ENCODE results near the gene ALPK3.

The ALPK3 gene

DNA sequence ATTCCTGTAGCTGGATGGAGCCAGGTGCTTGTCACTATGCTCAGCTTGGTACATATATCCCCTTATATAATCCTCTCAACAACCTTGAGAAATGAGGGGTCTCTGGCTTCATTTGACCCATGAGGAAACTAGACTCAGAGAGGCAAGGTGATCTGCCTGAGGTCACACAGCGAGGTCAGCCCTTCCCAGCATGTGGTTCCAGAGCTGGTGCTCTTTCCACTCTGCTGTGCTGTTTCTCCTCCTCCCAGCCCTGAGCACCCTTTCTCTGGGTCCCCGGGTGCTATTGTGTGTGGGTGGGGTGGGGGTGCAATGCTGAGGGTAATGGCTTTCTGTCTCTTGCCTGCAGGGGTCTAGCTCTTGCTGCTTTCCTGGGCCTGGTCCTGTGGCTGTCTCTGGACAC is 86.6 kb downstream of the ALPK3 start:
- no peaks in the 10 kb centered on the region for H3K27me3 ChIP-seq (ENCODE audit: control insufficient read depth, insufficient read depth, low read length)
- no peak overlapping the region for H3K4me3 ChIP-seq (ENCODE audit: low read depth, low read length)
- H3K36me3 ChIP-seq (ENCODE audit: control insufficient read depth, insufficient read depth, low read length): no peaks in the 10 kb centered on the region
- no peak overlapping the region for H3K9ac ChIP-seq (ENCODE audit: low read length)
- H3K27ac ChIP-seq (ENCODE audit: low read depth, low read length): no peak overlapping the region
- no peaks in the 10 kb centered on the region for H3K9me3 ChIP-seq (ENCODE audit: control insufficient read depth, insufficient read depth, low read depth, low read length)
- peaks cover 5% of the 10 kb centered on the region; the same call in 1 of the 2 replicates for H3K4me1 ChIP-seq (ENCODE audit: control insufficient read depth, insufficient read depth, low read length)

DNA sequence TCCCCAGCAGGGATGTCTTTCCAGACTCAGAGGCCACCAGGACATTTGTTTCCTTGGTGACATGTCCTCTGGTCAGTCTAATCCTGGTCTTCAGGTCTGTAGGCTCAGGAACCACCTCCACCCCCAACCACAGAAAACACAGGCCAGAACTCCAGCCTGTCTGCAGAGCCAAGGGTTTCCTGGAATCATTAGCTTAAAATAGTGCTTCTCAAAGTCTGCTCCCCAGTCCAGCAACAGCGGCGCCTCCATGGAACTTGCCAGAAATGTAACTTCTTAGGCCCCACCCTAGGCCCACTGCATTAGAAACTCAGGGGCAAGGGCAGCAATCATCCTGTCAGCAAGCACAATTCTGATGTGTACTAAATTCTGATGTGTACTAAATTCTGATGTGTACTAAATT is 87.3 kb downstream of the ALPK3 start:
- H3K27me3 ChIP-seq (ENCODE audit: control insufficient read depth, insufficient read depth, low read length): no peaks in the 10 kb centered on the region
- H3K27ac ChIP-seq (ENCODE audit: low read depth, low read length): no peak overlapping the region
- H3K36me3 ChIP-seq (ENCODE audit: control insufficient read depth, insufficient read depth, low read length): no peaks in the 10 kb centered on the region
- no peak overlapping the region for H3K4me3 ChIP-seq (ENCODE audit: low read depth, low read length)
- peaks cover 8% of the 10 kb centered on the region; the same call in 1 of the 2 replicates for H3K4me1 ChIP-seq (ENCODE audit: control insufficient read depth, insufficient read depth, low read length)
- H3K9me3 ChIP-seq (ENCODE audit: control insufficient read depth, insufficient read depth, low read depth, low read length): no peaks in the 10 kb centered on the region
- no peak overlapping the region for H3K9ac ChIP-seq (ENCODE audit: low read length)

DNA sequence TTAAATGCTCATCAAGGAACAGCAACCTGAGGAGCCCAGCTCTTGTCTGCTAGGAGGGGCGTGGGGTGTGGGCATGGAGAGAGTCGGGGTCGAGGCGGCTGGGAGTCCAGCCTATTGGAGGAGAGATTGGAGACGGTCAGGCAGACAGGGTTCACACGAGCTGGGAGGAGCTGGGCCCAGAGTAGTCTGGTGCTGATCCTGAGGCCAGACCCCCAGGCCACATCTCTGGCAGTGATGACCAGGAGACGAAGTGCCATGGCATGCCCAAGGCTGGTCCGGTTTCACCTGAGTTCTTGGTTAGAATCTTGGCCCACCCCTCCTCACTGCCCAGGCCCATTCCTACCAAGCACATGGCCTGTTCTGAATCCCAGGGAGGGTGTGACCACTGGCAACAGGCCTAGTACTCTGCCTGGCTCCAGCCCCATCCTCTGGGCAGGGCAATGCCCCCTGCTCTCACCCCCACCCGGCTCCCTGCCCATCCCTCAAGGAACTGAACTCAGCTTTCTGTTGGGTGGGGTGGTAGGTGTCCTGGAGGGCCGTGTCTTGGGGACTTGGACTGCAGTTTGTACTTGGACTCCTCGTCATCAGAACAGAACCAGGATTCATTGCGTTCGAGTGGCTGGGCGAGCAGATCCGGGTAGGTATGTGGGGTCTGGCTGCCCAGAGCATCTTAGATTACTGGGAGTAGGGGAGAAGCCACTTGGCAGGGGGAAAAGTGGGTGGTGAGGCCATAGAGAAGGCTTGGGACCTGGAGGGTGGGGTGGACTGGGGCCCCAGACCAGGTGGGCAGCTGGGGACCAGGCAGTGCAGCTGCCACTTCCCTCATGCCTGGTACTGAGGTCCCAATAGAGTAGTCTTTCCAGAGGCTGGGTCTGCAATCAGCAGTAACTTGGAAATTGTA is 88.1 kb downstream of the ALPK3 start:
- no peak overlapping the region for H3K4me3 ChIP-seq (ENCODE audit: low read depth, low read length)
- no peaks in the 10 kb centered on the region for H3K36me3 ChIP-seq (ENCODE audit: control insufficient read depth, insufficient read depth, low read length)
- H3K27me3 ChIP-seq (ENCODE audit: control insufficient read depth, insufficient read depth, low read length): no peaks in the 10 kb centered on the region
- H3K4me1 ChIP-seq (ENCODE audit: control insufficient read depth, insufficient read depth, low read length): peaks cover 8% of the 10 kb centered on the region; the same call in 1 of the 2 replicates
- no peak overlapping the region for H3K9ac ChIP-seq (ENCODE audit: low read length)
- no peaks in the 10 kb centered on the region for H3K9me3 ChIP-seq (ENCODE audit: control insufficient read depth, insufficient read depth, low read depth, low read length)
- no peak overlapping the region for H3K27ac ChIP-seq (ENCODE audit: low read depth, low read length)

DNA sequence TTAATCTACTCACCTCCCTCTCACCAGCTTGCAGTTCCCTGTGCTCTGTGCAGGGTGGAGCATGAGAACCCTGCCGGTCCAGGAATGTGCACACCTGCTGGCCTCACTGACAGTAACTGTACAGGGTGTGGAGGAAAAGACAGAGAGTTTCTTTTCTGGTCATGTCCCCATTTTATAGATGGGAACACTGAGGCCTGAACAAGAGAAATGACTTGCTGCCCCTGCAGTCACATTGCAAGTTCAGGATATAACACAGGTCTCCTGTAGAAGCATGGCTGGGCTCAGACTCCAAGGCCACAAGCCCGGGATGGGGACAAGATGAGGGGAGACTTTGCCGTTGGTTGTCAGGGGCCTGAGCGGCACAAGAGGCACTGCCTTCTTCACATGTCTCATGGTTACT is 90.6 kb downstream of the ALPK3 start:
- Histone ChIP-seq H3K9me3 (ENCODE audit: control insufficient read depth, insufficient read depth, low read depth, low read length) (no peaks in the 10 kb centered on the region), H3K9ac (ENCODE audit: low read length) (no peak overlapping the region), H3K27me3 (ENCODE audit: control insufficient read depth, insufficient read depth, low read length) (no peaks in the 10 kb centered on the region), H3K27ac (ENCODE audit: low read depth, low read length) (no peak overlapping the region), H3K4me1 (ENCODE audit: control insufficient read depth, insufficient read depth, low read length) (peaks cover 8% of the 10 kb centered on the region; the same call in 1 of the 2 replicates), H3K36me3 (ENCODE audit: control insufficient read depth, insufficient read depth, low read length) (no peaks in the 10 kb centered on the region), H3K4me3 (ENCODE audit: low read depth, low read length) (no peak overlapping the region)

DNA sequence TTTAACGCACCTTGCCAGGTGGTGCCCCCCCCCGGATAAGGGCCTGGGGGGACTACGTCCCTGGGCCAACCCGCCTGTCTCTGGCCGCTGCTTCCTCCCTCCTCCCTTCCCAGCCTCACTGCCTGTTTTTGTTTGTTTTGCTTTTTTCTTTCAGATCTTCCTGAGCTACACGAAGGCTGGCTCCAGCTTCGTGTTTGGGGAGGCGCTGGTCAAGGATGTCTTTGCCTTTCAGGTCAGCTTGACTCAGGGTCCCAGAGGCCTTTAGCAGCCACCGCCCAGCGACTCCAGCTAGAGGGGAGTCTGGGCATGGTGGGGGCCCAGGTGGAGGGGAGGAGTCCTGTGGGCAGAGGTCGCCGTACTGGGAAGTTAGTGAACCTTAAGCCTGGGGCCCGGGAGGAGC is 91.4 kb downstream of the ALPK3 start:
- no peak overlapping the region for H3K9ac ChIP-seq (ENCODE audit: low read length)

DNA sequence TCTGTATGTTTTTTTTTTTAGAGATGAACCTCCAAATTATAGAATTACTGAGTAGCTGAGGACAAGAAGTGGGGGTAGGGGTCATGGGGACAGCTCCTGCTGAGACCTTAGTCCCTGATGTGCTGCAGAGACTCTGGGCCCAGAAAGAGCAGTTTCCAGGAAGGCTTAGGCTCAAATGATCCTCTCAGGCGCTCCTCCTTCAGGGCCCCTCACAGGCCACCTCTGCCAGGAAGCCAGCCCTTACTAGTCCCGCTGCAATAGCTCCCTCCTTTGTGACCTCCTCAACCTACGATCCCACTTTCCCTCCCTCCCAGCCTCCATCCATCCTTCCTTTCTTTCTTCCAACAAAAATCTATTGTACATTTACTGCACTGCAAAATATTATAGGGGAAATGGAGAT is 91.9 kb downstream of the ALPK3 start:
- no peaks in the 10 kb centered on the region for H3K9me3 ChIP-seq (ENCODE audit: control insufficient read depth, insufficient read depth, low read depth, low read length)
- H3K27me3 ChIP-seq (ENCODE audit: control insufficient read depth, insufficient read depth, low read length): no peaks in the 10 kb centered on the region
- H3K27ac ChIP-seq (ENCODE audit: low read depth, low read length): no peak overlapping the region
- H3K9ac ChIP-seq (ENCODE audit: low read length): no peak overlapping the region
- H3K36me3 ChIP-seq (ENCODE audit: control insufficient read depth, insufficient read depth, low read length): no peaks in the 10 kb centered on the region
- H3K4me1 ChIP-seq (ENCODE audit: control insufficient read depth, insufficient read depth, low read length): peaks cover 8% of the 10 kb centered on the region; the same call in 1 of the 2 replicates
- H3K4me3 ChIP-seq (ENCODE audit: low read depth, low read length): no peak overlapping the region

More for the DNA sequence above, 91.4 kb downstream of the ALPK3 start:
- H3K27me3 ChIP-seq (ENCODE audit: control insufficient read depth, insufficient read depth, low read length): no peaks in the 10 kb centered on the region
- peaks cover 8% of the 10 kb centered on the region; the same call in 1 of the 2 replicates for H3K4me1 ChIP-seq (ENCODE audit: control insufficient read depth, insufficient read depth, low read length)
- H3K36me3 ChIP-seq (ENCODE audit: control insufficient read depth, insufficient read depth, low read length): no peaks in the 10 kb centered on the region
- no peak overlapping the region for H3K27ac ChIP-seq (ENCODE audit: low read depth, low read length)
- no peak overlapping the region for H3K4me3 ChIP-seq (ENCODE audit: low read depth, low read length)
- no peaks in the 10 kb centered on the region for H3K9me3 ChIP-seq (ENCODE audit: control insufficient read depth, insufficient read depth, low read depth, low read length)

DNA sequence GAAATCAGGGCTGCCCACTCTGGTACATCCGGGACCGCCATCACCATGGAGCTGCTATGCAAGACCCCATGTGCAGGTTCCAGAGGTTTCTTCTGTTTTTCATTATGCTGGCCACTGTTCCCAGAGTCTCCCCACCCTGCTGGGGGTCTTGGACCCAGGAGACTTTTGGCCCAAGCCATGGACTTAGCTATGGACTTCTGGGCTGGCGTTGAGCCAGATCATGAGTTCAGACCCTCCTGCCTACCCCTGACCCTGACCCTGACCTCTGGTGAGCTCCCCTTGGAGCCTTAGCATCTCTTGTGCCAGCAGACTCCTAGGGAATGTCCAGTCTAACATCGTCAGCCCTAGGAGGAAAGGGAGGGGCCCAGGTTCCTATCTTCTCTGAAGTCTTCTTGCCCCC is 92.6 kb downstream of the ALPK3 start:
- H3K4me1 ChIP-seq (ENCODE audit: control insufficient read depth, insufficient read depth, low read length): peaks cover 13% of the 10 kb centered on the region; the same call in 1 of the 2 replicates
- H3K27ac ChIP-seq (ENCODE audit: low read depth, low read length): no peak overlapping the region
- H3K9me3 ChIP-seq (ENCODE audit: control insufficient read depth, insufficient read depth, low read depth, low read length): no peaks in the 10 kb centered on the region
- no peak overlapping the region for H3K9ac ChIP-seq (ENCODE audit: low read length)
- no peak overlapping the region for H3K4me3 ChIP-seq (ENCODE audit: low read depth, low read length)
- H3K27me3 ChIP-seq (ENCODE audit: control insufficient read depth, insufficient read depth, low read length): no peaks in the 10 kb centered on the region
- no peaks in the 10 kb centered on the region for H3K36me3 ChIP-seq (ENCODE audit: control insufficient read depth, insufficient read depth, low read length)

DNA sequence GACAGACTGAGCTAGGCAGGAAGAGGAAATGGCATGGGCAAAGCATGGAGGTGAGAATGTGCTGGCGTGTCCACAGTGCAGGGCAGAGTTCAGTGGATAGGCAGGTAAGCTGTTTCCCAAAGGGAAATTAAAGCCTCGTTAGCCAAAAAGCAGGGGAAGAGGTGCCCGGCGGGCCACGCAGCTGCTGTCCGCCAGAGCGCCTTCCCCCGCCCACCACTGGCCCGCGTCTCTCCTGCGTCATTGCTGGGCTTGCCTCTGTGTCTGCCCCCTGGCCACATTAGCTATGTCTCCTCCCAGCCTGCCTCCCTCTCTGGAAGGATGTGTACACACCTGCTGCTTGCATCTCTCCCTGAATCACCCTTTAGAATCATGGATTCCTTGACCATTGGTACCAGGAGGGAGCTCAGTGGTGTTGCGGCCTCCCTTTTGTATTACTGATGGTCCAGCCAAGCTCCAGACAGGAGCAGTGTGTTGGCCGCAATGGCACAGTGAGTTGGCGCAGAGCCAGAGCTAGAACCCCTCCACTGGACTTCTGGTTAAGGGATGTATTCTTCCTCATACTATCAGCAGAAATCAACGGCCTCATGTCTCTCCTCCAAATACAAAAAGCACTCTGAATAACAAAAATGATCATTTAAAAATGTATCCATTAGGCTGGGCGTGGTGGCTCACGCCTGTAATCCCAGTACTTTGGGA is 93.9 kb downstream of the ALPK3 start:
- no peak overlapping the region for H3K27ac ChIP-seq (ENCODE audit: low read depth, low read length)
- H3K27me3 ChIP-seq (ENCODE audit: control insufficient read depth, insufficient read depth, low read length): no peaks in the 10 kb centered on the region
- no peak overlapping the region for H3K4me3 ChIP-seq (ENCODE audit: low read depth, low read length)
- peaks cover 21% of the 10 kb centered on the region for H3K4me1 ChIP-seq (ENCODE audit: control insufficient read depth, insufficient read depth, low read length)
- H3K9me3 ChIP-seq (ENCODE audit: control insufficient read depth, insufficient read depth, low read depth, low read length): no peaks in the 10 kb centered on the region
- H3K9ac ChIP-seq (ENCODE audit: low read length): no peak overlapping the region
- no peaks in the 10 kb centered on the region for H3K36me3 ChIP-seq (ENCODE audit: control insufficient read depth, insufficient read depth, low read length)

DNA sequence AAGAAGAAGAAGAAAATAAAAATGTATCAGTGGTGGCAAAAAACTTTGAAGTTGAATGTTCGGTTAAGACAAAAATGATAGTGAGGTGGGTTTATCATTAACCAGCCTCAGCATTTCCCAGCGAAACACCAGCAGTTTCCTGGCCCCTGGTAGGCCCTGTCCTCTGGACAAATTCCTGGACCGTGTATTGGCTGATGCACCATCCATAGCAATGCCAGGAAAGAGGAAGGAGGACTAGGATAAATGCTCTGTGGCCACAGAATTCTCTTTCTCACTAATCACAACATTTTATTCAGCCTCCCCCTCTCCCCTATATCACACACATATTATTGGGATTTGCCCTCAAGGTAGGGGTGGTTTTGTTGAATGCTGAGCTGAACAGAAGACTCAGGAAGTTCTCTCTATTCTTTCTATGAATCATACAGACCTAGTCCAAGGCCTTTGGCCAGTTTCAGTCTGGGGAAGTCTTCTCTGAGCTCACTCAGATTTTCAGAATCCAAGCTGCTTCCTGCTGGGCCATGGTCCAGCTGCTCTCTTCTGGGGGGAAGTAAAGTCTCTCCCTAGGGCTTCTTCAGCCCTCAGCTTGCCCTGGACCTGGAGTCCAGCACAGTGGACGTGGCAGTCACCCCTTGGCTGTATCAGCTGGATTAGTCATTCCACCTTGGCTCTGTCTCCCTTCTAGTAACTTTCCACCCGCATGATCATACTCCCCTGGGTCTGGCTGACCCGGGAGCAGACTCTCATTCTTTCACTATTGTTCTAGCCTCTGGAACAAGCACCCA is 94.9 kb downstream of the ALPK3 start:
- H3K27me3 ChIP-seq (ENCODE audit: control insufficient read depth, insufficient read depth, low read length): no peaks in the 10 kb centered on the region
- H3K27ac ChIP-seq (ENCODE audit: low read depth, low read length): no peak overlapping the region
- no peak overlapping the region for H3K9ac ChIP-seq (ENCODE audit: low read length)
- no peaks in the 10 kb centered on the region for H3K36me3 ChIP-seq (ENCODE audit: control insufficient read depth, insufficient read depth, low read length)
- H3K9me3 ChIP-seq (ENCODE audit: control insufficient read depth, insufficient read depth, low read depth, low read length): no peaks in the 10 kb centered on the region
- H3K4me1 ChIP-seq (ENCODE audit: control insufficient read depth, insufficient read depth, low read length): peaks cover 21% of the 10 kb centered on the region
- H3K4me3 ChIP-seq (ENCODE audit: low read depth, low read length): no peak overlapping the region

DNA sequence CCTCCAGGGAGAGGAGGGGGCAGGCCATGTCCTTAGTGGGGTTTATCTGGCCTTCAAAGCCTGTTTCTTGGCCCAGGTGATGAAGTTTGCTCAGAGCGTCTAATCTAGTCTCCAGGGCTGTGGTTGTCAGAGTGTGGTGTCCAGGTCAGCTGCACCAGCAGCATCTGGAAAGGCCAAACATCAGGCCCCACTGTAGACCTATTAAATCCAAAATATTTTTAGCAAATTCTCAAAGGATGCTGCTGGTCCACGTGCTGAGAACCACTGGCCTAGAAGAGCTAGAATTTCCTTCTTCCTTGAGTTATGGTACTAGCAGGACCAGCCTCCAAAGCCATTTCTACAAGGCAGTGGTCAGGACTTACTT is 96.2 kb downstream of the ALPK3 start:
- Histone ChIP-seq H3K36me3 (ENCODE audit: control insufficient read depth, insufficient read depth, low read length) (no peaks in the 10 kb centered on the region), H3K27me3 (ENCODE audit: control insufficient read depth, insufficient read depth, low read length) (no peaks in the 10 kb centered on the region), H3K9ac (ENCODE audit: low read length) (no peak overlapping the region), H3K4me3 (ENCODE audit: low read depth, low read length) (no peak overlapping the region), H3K9me3 (ENCODE audit: control insufficient read depth, insufficient read depth, low read depth, low read length) (no peaks in the 10 kb centered on the region), H3K4me1 (ENCODE audit: control insufficient read depth, insufficient read depth, low read length) (peaks cover 20% of the 10 kb centered on the region), H3K27ac (ENCODE audit: low read depth, low read length) (no peak overlapping the region)

Measured in HUES6 (cell line).